Measurements from ENCODE around the gene KAT14.

DNA sequence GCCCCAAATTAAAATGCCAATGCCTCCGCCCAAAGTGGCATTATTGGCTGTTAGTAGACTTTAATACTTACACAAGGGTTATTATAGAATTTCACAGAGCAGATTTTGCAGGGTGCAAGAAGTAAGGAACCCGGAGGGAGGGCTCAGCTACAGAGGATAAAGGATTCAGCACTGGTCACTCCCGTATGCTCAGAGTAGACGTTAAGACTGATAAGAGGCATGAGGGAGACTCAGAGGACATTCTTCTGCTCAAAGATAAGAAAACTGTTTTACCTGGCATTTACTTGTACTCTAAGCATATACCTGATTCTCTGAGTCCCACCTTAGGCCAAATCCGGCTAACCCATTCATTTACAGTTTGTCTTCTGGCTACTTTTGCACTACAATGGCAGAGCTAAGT is 43.5 kb upstream of the KAT14 start:
- TF ChIP-seq CTCF (IDR thresholded peaks at IDR 0.05), result no peak
- TF ChIP-seq POLR2A (IDR thresholded peaks at IDR 0.05), result no peak
- TF ChIP-seq EP300 (IDR thresholded peaks at IDR 0.05), result no peak

All from tibial nerve (tissue), 4 donors.